GM04504 (cell line): ENCODE results near the gene DMRT3.

Experiments used
- DNase-seq: peaks from one replicate; pipeline ENCODE4 v3.0.0-alpha.2; 2012; ENCODE audit warnings: low read depth

The DMRT3 gene, protein sequence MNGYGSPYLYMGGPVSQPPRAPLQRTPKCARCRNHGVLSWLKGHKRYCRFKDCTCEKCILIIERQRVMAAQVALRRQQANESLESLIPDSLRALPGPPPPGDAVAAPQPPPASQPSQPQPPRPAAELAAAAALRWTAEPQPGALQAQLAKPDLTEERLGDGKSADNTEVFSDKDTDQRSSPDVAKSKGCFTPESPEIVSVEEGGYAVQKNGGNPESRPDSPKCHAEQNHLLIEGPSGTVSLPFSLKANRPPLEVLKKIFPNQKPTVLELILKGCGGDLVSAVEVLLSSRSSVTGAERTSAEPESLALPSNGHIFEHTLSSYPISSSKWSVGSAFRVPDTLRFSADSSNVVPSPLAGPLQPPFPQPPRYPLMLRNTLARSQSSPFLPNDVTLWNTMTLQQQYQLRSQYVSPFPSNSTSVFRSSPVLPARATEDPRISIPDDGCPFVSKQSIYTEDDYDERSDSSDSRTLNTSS

DNA sequence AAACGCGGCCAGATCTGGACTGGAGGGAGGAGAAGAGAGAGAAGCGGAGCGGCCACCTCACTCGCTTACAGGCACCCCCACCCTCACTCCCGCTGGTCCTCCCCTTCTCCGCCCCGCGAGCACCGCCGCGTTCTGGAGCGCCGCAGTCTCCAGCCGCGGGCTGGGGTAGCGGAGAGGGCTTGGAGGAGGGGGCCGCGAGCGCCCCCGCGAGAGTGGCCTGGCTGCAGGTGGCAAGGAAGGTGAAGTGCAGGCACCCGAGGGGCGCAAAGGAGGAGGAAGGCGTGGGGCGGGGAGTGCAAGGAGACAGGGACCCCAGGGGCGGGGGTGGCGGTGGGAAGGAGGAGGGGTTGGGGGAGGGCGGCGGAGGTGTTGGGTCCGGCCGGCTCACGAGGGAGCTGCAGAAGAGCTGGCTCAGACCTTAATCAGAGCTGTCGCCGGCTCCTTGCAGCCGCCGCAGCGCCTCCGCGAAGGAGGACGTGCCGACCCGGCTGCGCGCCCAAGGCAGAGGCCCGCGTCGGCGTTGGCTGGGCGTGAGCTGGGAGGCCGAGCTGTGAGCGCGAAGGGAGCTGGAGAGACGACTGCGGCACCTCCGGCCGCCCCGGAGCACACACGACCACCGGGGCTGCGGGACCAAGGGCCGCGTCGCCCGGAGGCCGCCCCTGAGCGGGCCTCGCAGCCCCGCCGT is at the start of gene DMRT3:
TSS of gene DMRT3 (plus strand) at position 398 of the 685 bp plus-strand sequence. CDS start 347 bp downstream, outside the sequence.
- no peak for DNase-seq

DNA sequence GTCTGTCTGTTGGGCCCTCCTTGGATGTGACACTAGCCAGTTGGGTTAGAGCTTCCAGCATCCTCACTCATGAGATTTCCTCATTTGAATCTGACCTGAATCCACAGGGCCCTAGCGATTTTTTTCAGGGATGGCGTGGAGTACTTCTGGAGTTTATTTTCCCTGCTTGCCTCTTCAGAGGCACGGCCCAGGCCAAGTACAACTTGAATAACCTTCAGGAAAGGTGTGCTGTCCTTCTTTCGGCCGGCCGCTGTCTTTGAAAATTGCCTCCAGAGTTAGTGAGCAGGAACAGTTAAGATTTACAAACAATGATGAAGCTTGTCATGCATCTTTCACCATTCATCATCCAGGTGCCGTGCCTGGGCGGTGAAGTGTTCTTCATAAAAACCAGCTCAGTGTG is 49.5 kb upstream of the DMRT3 start:
- DNase-seq, result no peak

DNA sequence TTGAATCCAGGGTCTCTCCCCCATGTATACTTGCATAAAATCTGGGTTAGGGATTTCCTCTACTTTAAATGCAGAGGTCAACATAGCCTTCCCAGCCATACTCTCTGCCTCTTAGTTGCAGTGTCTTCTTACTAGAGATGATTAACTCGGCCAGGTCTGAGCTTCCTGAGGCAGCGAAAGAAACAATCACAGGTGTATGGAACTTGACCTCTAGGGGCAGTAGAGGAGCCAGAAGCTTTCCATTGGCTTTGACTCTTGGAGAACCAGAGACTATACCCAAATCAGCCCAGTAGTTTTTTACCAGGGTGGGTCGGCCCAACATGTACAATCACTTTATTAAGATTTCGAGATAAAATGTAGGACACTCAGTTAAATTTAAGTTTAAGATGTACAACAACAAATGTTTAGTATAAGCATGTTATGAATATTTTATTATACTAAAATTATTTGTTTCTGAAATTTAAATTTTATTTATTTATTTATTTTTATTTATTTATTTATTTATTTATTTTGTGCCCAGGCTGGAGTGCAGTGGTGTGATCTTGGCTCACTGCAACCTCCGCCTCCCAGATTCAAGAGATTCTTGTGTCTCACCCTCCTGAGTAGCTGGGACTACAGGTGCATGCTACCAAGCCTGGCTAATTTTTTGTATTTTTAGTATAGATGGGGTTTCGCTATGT is 48.0 kb upstream of the DMRT3 start:
- DNase-seq, result no peak

DNA sequence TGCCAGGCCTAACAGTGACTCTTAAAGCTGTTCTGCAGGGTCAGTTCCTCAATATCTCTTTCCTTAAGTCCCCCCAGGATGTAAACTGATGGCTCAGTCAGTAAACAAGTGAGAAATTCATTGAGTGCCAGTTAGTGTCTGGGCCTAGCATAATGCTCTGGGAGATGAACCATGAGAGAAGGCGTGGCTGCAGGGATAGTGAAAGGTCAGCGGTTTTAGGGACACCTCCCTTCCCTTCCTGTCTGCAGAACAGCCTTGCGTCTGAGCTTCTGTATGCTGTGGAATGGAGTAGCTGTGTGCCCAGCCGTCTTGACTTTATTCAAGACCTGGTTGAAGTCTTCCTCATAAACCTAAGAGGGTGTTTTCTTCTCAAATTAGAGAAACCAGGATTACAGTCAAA is 46.7 kb upstream of the DMRT3 start:
- no peak for DNase-seq

DNA sequence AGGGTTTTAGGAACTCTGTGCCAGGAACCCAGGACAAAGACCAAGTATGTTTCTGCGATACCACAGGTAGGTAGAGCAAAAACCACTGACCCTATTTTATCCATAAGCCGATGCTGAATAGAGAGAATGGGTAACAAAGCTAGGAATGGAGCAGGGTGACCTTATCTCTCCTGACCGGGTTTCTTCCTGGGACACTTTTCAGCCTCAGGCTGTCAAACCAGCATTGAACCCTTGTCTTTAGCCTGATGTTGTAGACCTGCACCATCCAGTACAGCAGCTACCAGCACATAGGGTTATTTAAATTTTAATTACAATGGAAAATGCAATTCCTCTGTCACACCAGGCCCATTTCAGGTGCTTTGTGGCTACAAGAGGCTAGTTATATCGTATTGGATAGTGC is 43.1 kb upstream of the DMRT3 start:
- no peak for DNase-seq

DNA sequence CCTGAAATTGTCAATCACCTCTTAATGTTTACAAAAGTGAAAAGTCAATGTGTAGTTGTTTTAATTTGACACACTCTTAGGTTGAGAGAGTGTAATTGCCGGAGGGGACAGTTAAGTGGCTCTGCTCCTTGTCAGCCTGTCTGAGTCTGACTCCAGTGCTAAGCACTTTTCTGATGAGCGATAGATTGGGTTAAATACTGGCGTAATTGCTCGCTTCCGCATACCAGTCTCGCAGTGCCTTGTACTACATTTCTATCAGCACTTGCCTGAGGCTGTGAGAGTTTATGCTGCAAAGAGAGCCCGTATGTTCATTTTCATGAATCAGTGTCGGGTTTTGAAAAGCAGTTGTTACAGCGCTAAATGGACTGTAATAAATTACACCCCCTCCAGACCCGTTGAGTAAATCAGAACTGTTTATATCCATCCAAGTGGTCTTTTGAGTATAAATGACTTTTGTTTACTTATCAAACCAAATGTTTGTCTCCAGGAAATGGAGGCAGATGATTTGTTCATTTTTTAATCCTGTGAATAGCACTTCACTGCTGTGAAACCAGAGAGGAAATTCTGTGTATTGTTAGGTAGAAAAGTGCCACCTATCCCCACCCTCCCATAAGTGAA is 41.0 kb upstream of the DMRT3 start:
- peak; percentile 24 for DNase-seq

DNA sequence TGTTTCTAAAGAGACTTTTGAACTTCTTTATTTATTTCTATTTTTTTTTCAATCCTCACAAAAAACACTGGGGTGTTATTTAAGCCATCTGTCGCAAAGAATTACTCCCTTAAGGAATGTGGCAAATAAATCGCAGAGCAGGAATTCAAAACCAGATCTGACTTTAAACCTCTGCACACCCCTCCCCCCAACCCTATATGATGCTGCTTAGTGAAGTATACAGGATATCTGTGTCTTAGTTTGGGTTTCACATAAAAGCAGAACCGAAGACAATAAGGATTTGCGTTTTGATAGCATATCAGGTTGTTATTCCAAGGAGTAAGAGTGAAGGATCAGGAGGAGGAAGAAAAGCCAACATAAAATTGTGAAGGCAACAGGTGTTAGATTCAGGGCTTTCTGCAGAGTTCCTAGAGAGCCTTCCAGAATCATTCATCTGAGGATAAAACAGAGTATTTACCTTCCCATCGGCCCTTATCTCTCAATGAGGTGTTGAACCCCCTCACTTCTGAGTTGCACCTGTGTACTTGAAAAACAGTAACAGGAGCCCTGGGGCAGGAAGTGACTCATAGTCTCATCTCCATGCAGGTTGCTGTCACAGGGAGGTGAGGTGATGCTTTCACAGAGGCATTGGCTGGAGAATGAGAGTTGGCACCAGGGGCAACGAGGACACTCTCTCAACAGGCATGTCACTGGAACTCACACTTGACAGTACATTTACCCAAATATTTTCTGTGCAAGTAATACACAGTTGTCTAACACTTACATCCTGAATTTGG is 33.5 kb upstream of the DMRT3 start:
- no peak for DNase-seq

DNA sequence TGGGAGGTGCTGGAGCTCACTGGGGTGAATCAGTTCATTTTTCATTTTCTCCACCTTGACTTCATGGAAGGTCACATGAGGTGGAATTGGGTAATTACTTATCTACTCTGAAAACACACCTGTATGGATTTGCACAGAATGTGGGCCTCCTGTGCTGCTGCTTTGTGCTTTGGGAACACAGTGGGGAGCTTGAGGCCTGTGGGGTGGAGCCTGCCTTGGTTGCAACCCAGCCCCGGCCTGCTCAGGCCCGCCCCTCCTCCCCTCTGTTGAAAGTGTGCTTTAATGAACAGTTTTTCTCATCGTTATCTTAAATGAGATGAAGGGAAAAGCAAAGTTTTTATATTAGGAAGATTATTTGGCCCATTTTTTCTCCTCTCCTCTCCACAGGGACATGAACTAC is 28.5 kb upstream of the DMRT3 start:
- DNase-seq, result no peak

DNA sequence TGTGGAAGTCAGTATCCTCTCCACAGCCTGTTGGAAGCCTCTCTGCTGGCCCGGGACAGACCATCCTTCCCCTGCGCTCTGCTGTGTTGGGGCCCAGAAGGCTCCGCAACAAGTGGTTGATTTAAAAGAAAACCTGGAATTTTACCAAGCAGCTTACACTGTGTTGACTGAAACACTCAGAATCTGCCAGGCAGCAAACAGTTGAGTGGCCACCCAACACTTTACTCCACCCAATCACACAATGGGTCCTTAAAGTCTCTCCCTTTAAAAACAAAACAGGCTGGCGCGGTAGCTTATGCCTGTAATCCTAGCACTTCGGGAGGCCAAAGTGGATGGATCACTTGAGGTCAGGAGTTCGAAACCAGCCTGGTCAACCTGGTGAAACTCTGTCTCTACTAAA is 28.0 kb upstream of the DMRT3 start:
- DNase-seq, result no peak

DNA sequence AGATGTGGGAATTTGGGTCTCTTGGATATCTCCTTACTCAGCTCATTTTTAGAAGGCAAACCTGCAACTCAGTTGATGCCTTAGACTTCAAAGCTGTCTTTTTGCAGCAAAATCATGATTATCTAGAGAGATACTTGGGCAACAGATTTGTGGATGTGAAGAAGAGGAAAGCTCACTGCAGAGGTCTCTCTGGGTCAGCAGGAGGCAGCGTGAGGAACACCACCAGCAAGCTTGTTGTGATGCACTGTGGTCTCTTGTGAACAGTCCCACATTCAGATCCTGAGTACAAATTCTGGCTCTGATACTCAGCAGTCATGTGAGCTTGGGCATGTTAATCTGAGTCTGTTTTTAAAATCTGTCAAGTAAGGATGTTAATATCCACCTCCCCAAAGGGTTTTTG is 26.3 kb upstream of the DMRT3 start:
- no peak for DNase-seq

DNA sequence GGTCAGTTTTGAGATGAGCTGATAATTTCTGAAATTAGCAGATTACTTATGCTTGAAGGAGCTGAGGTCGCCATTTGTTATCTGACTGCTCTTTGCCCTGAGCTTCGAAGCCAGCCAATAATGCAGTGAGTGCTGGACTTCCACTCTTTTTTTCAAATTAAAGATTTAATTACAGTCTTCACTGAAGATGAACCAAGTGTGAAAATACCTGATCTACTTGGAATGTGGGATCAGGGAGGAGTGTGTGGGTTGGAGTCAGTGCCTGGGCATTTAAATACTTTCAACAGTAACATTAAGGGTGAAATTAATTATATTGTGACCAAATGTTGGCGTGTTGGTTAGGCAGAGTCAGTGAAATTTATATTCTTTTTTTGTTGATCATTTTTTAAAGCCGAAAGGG is 23.9 kb upstream of the DMRT3 start:
- no peak for DNase-seq

DNA sequence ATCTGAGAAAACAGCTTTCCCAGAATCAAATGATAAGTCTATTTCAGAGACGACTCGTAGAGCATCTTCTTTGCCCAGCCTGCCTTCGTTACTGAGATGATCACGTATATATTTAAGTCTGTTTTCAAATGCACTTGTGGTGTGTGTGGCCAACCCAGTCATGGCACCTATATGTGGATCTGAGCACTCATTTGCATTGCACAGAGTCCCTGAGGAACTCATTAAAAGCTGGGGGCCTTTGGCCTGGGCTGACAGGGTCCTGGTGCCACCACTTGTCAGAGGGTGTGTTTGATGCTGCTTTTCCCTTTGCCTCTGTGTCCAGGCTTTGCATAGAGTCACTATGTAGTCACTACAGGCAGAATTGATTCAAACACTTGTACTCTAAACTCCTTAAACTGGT is 17.4 kb upstream of the DMRT3 start:
- no peak for DNase-seq

DNA sequence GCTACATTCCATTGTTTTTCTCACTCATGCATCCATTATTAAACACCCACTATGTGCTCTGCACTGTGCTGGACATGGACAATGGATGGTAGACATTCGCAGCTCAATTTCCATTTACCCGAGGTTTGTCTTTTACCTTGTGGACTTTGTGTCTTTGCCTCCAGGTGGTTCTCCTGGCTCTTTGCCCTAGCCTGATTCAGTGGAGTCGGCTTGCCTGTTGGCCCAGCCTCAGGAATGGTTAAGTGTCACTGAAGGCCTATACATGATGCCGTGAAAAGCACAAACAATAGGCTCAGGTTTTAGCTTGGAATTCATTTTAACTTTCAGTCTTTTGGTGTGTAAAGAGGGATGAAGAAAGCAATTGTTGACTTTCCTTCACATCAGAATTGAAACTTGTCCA is 16.5 kb upstream of the DMRT3 start:
- no peak for DNase-seq

DNA sequence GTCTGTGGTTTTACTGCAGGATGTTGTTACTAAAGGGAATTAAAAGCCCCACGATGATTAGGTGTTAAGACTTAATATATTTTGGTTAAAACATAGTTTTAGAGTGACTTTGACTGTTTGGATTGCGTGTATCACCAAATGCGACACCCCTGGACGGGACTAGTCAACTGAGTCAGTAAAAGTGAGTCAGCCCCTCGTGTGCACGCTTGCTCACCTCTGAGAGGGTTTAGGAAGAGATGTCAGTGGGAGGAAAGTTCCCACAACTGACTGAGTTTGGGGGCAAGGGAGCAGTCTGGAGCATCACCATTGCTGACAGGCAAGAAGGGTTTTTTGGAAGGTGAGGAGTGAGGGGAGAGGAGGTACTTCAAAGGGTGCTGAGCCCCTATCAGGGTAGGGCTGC is 14.4 kb upstream of the DMRT3 start:
- no peak for DNase-seq

DNA sequence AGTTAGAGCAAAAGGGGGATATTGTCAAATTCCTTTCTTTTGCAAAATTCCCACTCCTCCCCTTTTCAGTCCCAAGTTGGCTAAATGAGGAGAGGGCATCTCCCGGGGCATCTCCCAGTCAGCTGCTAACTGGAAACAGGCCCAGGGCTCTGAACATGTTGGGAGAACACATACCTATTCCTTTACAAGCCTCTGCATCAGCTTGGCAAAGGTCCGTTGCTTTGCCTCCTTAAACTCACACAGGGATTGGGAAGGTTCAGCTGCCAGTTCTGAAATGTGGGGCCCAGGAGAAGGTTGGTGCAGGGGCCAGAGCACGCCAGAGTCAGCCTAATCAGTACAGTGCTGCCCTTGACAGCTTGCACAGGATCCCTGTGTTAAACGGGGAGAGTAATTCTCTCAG is 11.0 kb upstream of the DMRT3 start:
- DNase-seq, result no peak

DNA sequence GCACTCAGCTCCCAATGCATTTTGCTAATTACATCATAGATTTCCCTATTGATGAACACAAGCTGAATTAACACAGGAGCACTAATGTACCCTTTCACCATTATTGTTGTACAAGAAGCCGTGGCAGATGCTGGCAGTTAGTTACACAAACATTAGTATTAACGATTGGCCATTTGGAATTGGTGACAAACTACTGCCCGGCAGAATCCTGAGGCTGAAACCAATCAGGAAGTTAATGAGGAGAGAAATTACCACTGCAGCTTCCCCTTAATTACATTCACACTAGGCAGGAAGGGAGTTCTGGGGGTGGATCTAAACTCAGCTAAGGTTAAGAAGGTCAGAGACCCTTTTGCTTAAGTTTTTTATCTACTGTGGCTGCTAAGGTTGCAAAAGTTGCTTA is 9.6 kb upstream of the DMRT3 start:
- DNase-seq, result no peak

DNA sequence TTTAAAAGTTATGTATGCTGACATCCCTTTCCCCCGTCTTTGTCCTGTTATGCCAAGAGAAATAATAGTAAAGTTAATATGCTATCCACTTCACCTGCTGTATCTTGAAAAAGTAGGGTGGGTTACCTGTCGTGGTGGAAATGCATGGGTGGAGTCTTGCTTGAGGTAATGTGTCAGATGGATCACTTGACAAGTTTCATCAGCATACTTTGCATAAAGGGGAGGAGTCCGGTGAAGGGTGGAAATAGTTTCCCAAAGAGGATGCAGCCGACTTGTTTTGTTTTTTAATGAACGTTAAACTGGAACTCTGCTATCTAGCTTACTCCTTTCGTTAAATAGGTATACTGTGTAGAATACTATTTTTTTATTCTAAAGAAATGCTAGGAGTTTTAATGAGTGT is 9.0 kb upstream of the DMRT3 start:
- DNase-seq, result no peak

DNA sequence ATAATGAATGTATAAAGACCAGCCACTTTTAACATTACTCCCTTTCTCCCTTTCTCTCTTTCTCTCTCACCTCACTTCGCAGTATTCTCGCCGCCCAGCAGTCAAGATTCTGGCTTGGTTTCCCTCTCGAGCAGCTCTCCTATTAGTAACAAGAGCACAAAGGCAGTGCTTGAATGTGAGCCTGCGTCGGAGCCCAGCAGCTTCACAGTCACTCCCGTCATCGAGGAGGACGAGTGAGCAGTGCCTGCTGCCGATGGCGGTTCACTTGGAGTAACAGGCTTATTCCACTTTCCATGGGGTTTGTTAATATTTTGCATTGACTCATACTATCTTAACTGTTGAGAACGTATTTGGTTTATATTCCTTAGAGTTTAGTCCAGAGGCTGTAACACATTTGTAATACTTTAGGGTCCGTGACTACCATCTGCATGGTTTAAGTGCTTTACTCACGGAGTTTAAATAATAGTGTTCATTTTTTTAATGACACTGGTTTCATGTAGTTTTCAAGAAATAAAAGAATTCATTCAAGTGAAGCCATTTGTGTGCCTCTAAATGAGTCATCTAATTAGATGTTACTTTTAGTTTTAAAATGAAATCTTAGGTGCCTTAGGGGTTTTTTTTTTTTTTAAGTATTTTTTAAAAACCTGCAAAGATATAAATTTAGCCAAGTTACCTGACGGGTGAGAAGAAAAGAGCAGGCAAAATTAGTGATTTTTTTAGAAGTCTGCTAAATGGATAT is 8.4 kb upstream of the DMRT3 start:
- no peak for DNase-seq

DNA sequence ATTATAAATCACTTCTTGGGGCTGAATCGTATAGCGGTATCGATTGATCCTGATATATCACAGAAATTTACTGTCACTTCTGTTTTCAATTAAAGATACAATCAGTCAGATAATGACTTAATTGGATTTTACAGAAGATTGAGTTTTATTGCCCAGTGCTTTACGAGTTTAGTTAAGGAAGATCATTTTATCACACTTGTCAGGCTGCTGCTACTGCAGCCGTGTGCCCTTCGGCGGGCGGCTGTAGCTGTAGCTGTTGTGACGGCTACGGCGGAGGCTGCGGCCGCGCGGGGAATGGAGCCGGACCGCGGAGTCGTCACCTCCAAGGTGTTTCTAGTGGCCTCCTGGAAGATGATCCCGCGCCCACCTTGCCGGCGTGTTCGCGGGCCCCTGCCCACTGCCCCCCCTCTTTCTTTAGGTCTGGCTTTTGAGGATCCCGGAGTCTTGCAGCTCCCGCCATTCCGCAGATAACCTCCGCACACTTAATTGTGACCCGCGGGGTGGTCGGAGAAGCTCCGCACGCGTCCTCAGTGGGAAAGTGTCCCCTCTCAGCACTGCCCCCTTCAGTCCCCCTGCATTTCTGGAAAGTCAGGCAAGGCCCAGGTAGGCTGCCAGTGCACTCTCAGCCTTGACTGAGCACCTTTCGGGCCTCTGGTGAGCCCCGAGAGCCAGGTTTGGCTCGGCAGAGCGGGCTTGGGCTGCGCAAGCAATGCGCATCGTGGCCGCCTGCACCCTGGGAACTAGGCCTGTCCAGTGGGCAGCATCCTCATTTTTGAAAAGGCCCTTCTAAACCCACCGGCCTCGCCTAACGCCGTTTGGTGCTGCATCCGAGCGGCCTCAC is 6.9 kb upstream of the DMRT3 start:
- no peak for DNase-seq
